ENCODE results near the gene GOLGA2.

DNA sequence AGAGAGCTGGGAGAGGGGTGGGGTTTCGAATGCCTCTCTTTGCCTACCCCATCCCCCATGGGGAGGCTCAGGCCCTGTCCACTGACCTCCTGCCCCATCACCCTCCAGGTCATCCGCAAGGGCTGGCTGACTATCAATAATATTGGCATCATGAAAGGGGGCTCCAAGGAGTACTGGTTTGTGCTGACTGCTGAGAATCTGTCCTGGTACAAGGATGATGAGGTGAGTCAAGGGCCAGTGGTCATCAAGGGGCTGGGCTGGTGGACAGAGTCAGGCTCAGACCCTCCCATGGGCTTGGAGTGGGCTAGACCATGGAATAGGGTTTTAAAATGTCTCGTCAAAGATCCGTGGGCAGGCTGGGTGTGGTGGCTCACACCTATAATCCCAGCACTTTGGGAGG, 33.7 kb downstream of the GOLGA2 start:
- TF ChIP-seq, protein P1, sequence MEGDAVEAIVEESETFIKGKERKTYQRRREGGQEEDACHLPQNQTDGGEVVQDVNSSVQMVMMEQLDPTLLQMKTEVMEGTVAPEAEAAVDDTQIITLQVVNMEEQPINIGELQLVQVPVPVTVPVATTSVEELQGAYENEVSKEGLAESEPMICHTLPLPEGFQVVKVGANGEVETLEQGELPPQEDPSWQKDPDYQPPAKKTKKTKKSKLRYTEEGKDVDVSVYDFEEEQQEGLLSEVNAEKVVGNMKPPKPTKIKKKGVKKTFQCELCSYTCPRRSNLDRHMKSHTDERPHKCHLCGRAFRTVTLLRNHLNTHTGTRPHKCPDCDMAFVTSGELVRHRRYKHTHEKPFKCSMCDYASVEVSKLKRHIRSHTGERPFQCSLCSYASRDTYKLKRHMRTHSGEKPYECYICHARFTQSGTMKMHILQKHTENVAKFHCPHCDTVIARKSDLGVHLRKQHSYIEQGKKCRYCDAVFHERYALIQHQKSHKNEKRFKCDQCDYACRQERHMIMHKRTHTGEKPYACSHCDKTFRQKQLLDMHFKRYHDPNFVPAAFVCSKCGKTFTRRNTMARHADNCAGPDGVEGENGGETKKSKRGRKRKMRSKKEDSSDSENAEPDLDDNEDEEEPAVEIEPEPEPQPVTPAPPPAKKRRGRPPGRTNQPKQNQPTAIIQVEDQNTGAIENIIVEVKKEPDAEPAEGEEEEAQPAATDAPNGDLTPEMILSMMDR (conservative IDR thresholded peaks at IDR 0.05; ENCODE audit: low read depth, low read length), result no peak
- no peak for TF ChIP-seq EZH2 (IDR thresholded peaks at IDR 0.05; ENCODE audit: borderline replicate concordance, low read depth, low read length, poor library complexity, severe bottlenecking)

All from A673 (cell line).